ENCODE results near the gene DMGDH. TPM values are rescaled to one million over a fixed set of nuclear protein-coding genes. Genes with fewer than 3 reads are reported as not detected.

Gene DMGDH
- total and polyA plus RNA-seq, 2 of the 4 experiments (the other 2 are of a cell fraction), result 0.18 TPM; not detected in 1

DNA sequence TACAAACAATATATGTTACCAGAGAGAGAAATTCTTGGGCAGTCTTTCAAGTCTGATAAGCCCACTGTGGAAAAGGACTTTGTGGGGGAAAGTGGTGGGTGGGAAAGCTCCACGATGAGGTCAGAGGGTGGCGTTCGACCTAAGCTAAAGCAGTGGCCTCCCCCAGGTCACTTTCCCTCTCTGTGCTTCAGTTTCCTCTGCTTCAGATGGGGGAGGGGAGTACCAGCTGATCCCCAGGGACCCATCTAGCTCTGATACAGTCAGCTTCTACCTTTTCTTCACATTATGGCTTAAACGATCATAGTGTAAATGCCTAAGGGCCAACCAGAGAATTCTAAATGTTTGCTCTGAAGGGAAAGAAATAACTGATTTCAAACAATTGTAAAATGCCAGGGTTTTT, 47.7 kb downstream of the DMGDH start:
- Histone ChIP-seq H3K56ac (ENCODE audit: extremely low read depth, insufficient read depth, low read length) (no peak overlapping the region), H3K14ac (replicated peaks; ENCODE audit: low read depth, low read length) (peak overlapping the region; percentile 47; the same call in 1 of the 2 replicates), H3K4me3 (ENCODE audit: insufficient read depth, low read depth, low read length) (no peak overlapping the region), H3K23ac (ENCODE audit: low read depth, low read length) (peak overlapping the region; percentile 44; the same call in 1 of the 2 replicates), H4K91ac (ENCODE audit: insufficient read depth, low read depth, low read length) (peak overlapping the region; percentile 65), H4K5ac (ENCODE audit: low read depth, low read length) (peak overlapping the region; percentile 88), H3K4me2 (ENCODE audit: low read depth, low read length) (no peak overlapping the region), H2BK120ac (ENCODE audit: low read depth, low read length) (peak overlapping the region; percentile 81), H3K4ac (ENCODE audit: low read depth, low read length) (peak overlapping the region; percentile 82), H3K36me3 (ENCODE audit: control insufficient read depth, insufficient read depth, low read length) (no peaks in the 10 kb centered on the region), H3K9me3 (ENCODE audit: control insufficient read depth, insufficient read depth, low read length) (no peaks in the 10 kb centered on the region), H2BK15ac (ENCODE audit: low read depth, low read length) (peak overlapping the region; percentile 48; the same call in 2 of the 3 replicates), H2BK5ac (ENCODE audit: low read depth, low read length, poor library complexity, severe bottlenecking) (peak overlapping the region; percentile 91), H4K20me1 (ENCODE audit: insufficient read depth, low read length) (no peaks in the 10 kb centered on the region), H3K79me1 (ENCODE audit: low read depth in 1 of 2, low read length in 2 of 2) (no peaks in the 10 kb centered on the region), H3K27me3 (ENCODE audit: control insufficient read depth, insufficient read depth, low read length) (peaks cover 4% of the 10 kb centered on the region), H3K9me1 (ENCODE audit: insufficient read depth, low read length) (peaks cover 5% of the 10 kb centered on the region), H3K27ac (ENCODE audit: insufficient read depth, low read length) (no peak overlapping the region), H2AFZ (replicated peaks; ENCODE audit: low read length, poor library complexity) (peak overlapping the region; percentile 69), H2BK20ac (ENCODE audit: low read depth, low read length) (peak overlapping the region; percentile 93), H3K9ac (ENCODE audit: low read depth, low read length) (no peak overlapping the region), H3K4me1 (ENCODE audit: control insufficient read depth, insufficient read depth, low read length) (peaks cover 5% of the 10 kb centered on the region), H2AK5ac (ENCODE audit: low read depth, low read length) (peak overlapping the region; percentile 32), H4K8ac (ENCODE audit: low read depth in 2 of 2, low read length in 2 of 2) (peak overlapping the region; percentile 71 to 89), H2AK9ac (replicated peaks; ENCODE audit: low read depth, low read length, poor library complexity) (no peak overlapping the region), H3K18ac (ENCODE audit: low read depth, low read length) (peak overlapping the region; percentile 90)
- dilution Hi-C loops (cut with HindIII; ENCODE audit: low sequenced_read_pairs, unreplicated experiment), result no loop called here
- no TSS peak for BruUV-seq (replicated peaks)
- in situ Hi-C loops (cut with MboI; ENCODE audit: low sequenced_read_pairs), result loop anchor here (10.0 kb wide), 1 partner anchor 443 kb away; no protein-coding TSS in a partner anchor
- no CpG with 5 or more reads among the region's 4 CpGs for WGBS, 2 experiments (ENCODE audit: extremely low coverage in 2 of 2, insufficient read length in 1 of 2)
- TF ChIP-seq CHD1 (IDR thresholded peaks at IDR 0.05; ENCODE audit: low read depth, low read length) (no peak), FOS (IDR thresholded peaks at IDR 0.05; ENCODE audit: low read depth, low read length) (no peak), MAFK (IDR thresholded peaks at IDR 0.05; ENCODE audit: low read depth, low read length) (no peak), RFX5 (IDR thresholded peaks at IDR 0.05; ENCODE audit: low read depth, low read length) (no peak), MXI1 (IDR thresholded peaks at IDR 0.05; ENCODE audit: borderline replicate concordance, low read depth, low read length) (no peak)
- TF ChIP-seq, protein P1, sequence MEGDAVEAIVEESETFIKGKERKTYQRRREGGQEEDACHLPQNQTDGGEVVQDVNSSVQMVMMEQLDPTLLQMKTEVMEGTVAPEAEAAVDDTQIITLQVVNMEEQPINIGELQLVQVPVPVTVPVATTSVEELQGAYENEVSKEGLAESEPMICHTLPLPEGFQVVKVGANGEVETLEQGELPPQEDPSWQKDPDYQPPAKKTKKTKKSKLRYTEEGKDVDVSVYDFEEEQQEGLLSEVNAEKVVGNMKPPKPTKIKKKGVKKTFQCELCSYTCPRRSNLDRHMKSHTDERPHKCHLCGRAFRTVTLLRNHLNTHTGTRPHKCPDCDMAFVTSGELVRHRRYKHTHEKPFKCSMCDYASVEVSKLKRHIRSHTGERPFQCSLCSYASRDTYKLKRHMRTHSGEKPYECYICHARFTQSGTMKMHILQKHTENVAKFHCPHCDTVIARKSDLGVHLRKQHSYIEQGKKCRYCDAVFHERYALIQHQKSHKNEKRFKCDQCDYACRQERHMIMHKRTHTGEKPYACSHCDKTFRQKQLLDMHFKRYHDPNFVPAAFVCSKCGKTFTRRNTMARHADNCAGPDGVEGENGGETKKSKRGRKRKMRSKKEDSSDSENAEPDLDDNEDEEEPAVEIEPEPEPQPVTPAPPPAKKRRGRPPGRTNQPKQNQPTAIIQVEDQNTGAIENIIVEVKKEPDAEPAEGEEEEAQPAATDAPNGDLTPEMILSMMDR (conservative IDR thresholded peaks at IDR 0.05; ENCODE audit: low read depth, low read length), result no peak
- TF ChIP-seq, protein P2, sequence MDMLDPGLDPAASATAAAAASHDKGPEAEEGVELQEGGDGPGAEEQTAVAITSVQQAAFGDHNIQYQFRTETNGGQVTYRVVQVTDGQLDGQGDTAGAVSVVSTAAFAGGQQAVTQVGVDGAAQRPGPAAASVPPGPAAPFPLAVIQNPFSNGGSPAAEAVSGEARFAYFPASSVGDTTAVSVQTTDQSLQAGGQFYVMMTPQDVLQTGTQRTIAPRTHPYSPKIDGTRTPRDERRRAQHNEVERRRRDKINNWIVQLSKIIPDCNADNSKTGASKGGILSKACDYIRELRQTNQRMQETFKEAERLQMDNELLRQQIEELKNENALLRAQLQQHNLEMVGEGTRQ (IDR thresholded peaks at IDR 0.05; ENCODE audit: low read depth, low read length), result no peak
- intact Hi-C loops (cut with micrococcal nuclease), result loop anchor here (1.0 to 10.0 kb wide), 6 partner anchors 39 to 1847 kb away; partner anchors contain the start of genes JMY and TENT2
- ChIA-PET POLR2A (ENCODE audit: unreplicated experiment) (no interaction called here), CTCF (interaction anchor here (0.6 to 9.5 kb wide), 8 partner anchors 13 to 1062 kb away, joined by 3 to 115 read pairs (median 4); no protein-coding TSS in a partner anchor)
- ATAC-seq (ENCODE audit: low read depth) (no peak), DNase-seq (no peak)
